Endothelial cell (in vitro differentiated cells): ENCODE results near the gene KNOP1. TPM values are rescaled to one million over a fixed set of nuclear protein-coding genes. Genes with fewer than 3 reads are reported as not detected.

Experiments used
- DNase-seq: peaks from one replicate; pipeline ENCODE4 v3.0.0; 2021; ENCODE audit warnings: low spot score
- H3K27ac Mint-ChIP-seq: one replicate; pipeline ENCODE4 v1.8.0; 2021; ENCODE audit warnings: mixed read lengths, inconsistent platforms; ENCODE audit not compliant: unreplicated experiment
- H3K27me3 Mint-ChIP-seq: one replicate; pipeline ENCODE4 v1.8.0; 2021; ENCODE audit warnings: mild to moderate bottlenecking, moderate library complexity, mixed read lengths, inconsistent platforms; ENCODE audit not compliant: unreplicated experiment
- H3K36me3 Mint-ChIP-seq: one replicate; pipeline ENCODE4 v1.8.0; 2021; ENCODE audit warnings: mild to moderate bottlenecking, low read depth, mixed read lengths, inconsistent platforms; ENCODE audit not compliant: unreplicated experiment
- H3K4me1 Mint-ChIP-seq: one replicate; pipeline ENCODE4 v1.8.0; 2021; ENCODE audit warnings: mild to moderate bottlenecking, mixed read lengths, inconsistent platforms; ENCODE audit not compliant: unreplicated experiment
- H3K4me3 Mint-ChIP-seq: one replicate; pipeline ENCODE4 v1.8.0; 2021; ENCODE audit warnings: mild to moderate bottlenecking, mixed read lengths, inconsistent platforms; ENCODE audit not compliant: unreplicated experiment
- H3K9me3 Mint-ChIP-seq: one replicate; pipeline ENCODE4 v1.8.0; 2021; ENCODE audit warnings: mixed read lengths, inconsistent platforms; ENCODE audit not compliant: unreplicated experiment
- CTCF ChIP-seq: fragments of 200-600 bp; sonication (generic); IDR thresholded peaks from one replicate; pipeline ENCODE4 v1.5.0; 2021; ENCODE audit warnings: antibody characterized with exemption; ENCODE audit not compliant: unreplicated experiment
- total RNA-seq: library from RNA; stranded (reverse); fragmentation: NEBNext Ultra II Directional; extraction: Animal tissue kit (Norgen Biotek cat#: 25700); gene quantifications from one replicate; pipeline ENCODE4 v1.2.1, GENCODE V29; 2021; ENCODE audit not compliant: unreplicated experiment

KNOP1 gene
- total RNA-seq, 1 donor from 2014 or later = 36.6 TPM

DNA sequence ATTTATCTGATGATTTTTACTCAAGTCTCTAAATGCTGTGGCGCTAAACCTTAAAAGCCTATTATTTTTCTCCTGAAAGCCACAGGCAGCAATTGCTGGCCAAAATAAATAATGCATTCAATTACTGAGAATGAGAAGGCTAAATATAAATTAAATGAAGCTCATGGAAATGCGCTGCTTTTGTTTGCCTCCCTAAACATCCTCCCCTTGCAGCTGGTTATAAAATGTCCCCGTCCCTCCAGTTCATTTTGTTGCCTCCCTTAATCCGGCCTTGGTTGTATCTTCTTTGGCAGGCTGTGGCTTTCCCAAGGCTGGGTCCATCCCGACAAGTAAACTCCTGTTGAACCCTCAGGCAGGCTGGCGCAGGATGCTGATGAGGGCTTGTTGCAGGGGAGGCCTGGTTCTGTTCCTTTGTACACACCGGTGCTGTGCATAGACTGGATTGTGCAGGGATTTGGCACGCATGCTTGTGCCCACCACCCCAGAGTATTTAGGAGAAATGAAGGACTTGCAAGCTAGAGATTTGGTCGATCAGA lies 62.7 kb downstream of the KNOP1 start:
- H3K27ac Mint-ChIP-seq = no peak overlapping the region
- no peak for TF ChIP-seq CTCF
- H3K36me3 Mint-ChIP-seq = peaks cover 35% of the 10 kb centered on the region
- H3K4me1 Mint-ChIP-seq = no peaks in the 10 kb centered on the region
- H3K4me3 Mint-ChIP-seq = no peak overlapping the region
- no peak for DNase-seq
- no peaks in the 10 kb centered on the region for H3K9me3 Mint-ChIP-seq
- no peaks in the 10 kb centered on the region for H3K27me3 Mint-ChIP-seq

GRCh38 chr16:19654147-19654546 lies 63.9 kb downstream of the KNOP1 start:
- H3K27me3 Mint-ChIP-seq = no peaks in the 10 kb centered on the region
- no peak for TF ChIP-seq CTCF
- H3K27ac Mint-ChIP-seq = no peak overlapping the region
- H3K9me3 Mint-ChIP-seq = no peaks in the 10 kb centered on the region
- peak overlapping the region; percentile 3 for H3K4me3 Mint-ChIP-seq
- DNase-seq = no peak
- peaks cover 35% of the 10 kb centered on the region for H3K36me3 Mint-ChIP-seq
- no peaks in the 10 kb centered on the region for H3K4me1 Mint-ChIP-seq

Other genes starting within 250 kb of the KNOP1 start
- gene GDE1, start 196.1 kb downstream of the KNOP1 start, total RNA-seq = 50.0 TPM
- 6.8 TPM for gene CCP110, start 194.3 kb downstream of the KNOP1 start, total RNA-seq
- gene VPS35L, start 162.5 kb downstream of the KNOP1 start, total RNA-seq = 60.0 TPM
- gene IQCK, start within 50 bp of the KNOP1 start, total RNA-seq = 18.6 TPM
- gene GPRC5B, start 166.6 kb upstream of the KNOP1 start, total RNA-seq = 140 TPM